22Rv1 (cell line): Measurements from ENCODE around the gene LRRC27.

ENCODE experiments used
- CTCF ChIP-seq: fragments of 450-650 bp; IDR thresholded peaks from 2 replicates; pipeline ENCODE4 v1.5.1; 2017; ENCODE audit warnings: mild to moderate bottlenecking
- ZFX ChIP-seq: fragments of 450-650 bp; IDR thresholded peaks from 2 replicates; pipeline ENCODE4 v1.6.1; 2017; ENCODE audit warnings: antibody characterized with exemption, borderline replicate concordance

GRCh38 chr10:132362151-132362611 lies 30.2 kb downstream of the LRRC27 start:
- TF ChIP-seq CTCF (no peak), ZFX (no peak)
